ENCODE data around the gene BLTP2.
"Not testable (repeated sequence)": the region's sequence is repeated elsewhere in the genome, so short reads cannot be mapped to it uniquely, and the experiment has no call there.

Gene BLTP2

GRCh38 chr17:28612531-28612930 lies 32.4 kb downstream of the BLTP2 start (continued):
- TF ChIP-seq PRDM6 (tag by site-specific recombination; IDR thresholded peaks at IDR 0.05) (no peak), ZNF26 (tag by site-specific recombination; IDR thresholded peaks at IDR 0.05) (no peak), ZBTB44 (tag by site-specific recombination; IDR thresholded peaks at IDR 0.05) (no peak), HIC1 (tag by site-specific recombination; IDR thresholded peaks at IDR 0.05) (no peak)

GRCh38 chr17:28610376-28610775 lies 34.6 kb downstream of the BLTP2 start:
- CTCF ChIA-PET = interaction anchor here (0.6 to 7.3 kb wide), 9 partner anchors 9 to 78 kb away, joined by 3 to 46 read pairs (median 3); no protein-coding TSS in a partner anchor
- POLR2A ChIA-PET = interaction anchor here (1.5 to 2.1 kb wide), 3 partner anchors 12 to 35 kb away, joined by 4 to 8 read pairs (median 6); partner anchors contain the start of genes BLTP2 and SPAG5
- Histone ChIP-seq H3K27ac (ENCODE audit: extremely low read depth, low read depth, low read length) (no peak overlapping the region), H3K4me1 (ENCODE audit: control insufficient read depth, insufficient read depth, low read length) (no peaks in the 10 kb centered on the region), H3K9me3 (ENCODE audit: control insufficient read depth, insufficient read depth, low read depth, low read length) (no peaks in the 10 kb centered on the region), H3K36me3 (ENCODE audit: control insufficient read depth in 2 of 2, insufficient read depth in 1 of 2, low read length in 2 of 2) (peaks cover 54 to 76% of the 10 kb centered on the region in 2 experiments), H3K4me3 (ENCODE audit: low read depth, low read length) (no peak overlapping the region)
- TF ChIP-seq WT1 (tag by site-specific recombination; IDR thresholded peaks at IDR 0.05) = no peak
- no peak for TF ChIP-seq MZF1 (tag by site-specific recombination; IDR thresholded peaks at IDR 0.05; ENCODE audit: borderline replicate concordance)
- TF ChIP-seq ZNF302 (tag by site-specific recombination; IDR thresholded peaks at IDR 0.05; ENCODE audit: low read depth) = no peak
- no peak for TF ChIP-seq ZNF146 (tag by site-specific recombination; IDR thresholded peaks at IDR 0.05)
- no peak for TF ChIP-seq ZNF184 (tag by site-specific recombination; IDR thresholded peaks at IDR 0.05)
- no peak for TF ChIP-seq ZNF423 (tag by site-specific recombination; IDR thresholded peaks at IDR 0.05)
- no peak for TF ChIP-seq YY1 (tag by site-specific recombination; IDR thresholded peaks at IDR 0.05)
- no peak for TF ChIP-seq ZNF529 (tag by site-specific recombination; IDR thresholded peaks at IDR 0.05; ENCODE audit: insufficient replicate concordance)
- no peak for TF ChIP-seq ZNF23 (tag by site-specific recombination; IDR thresholded peaks at IDR 0.05; ENCODE audit: borderline replicate concordance)
- no peak for TF ChIP-seq ZNF24 (tag by site-specific recombination; IDR thresholded peaks at IDR 0.05)
- no peak for TF ChIP-seq OSR2 (tag by site-specific recombination; IDR thresholded peaks at IDR 0.05)
- no peak for TF ChIP-seq ZNF843 (tag by site-specific recombination; IDR thresholded peaks at IDR 0.05)
- no peak for TF ChIP-seq ZFP3 (tag by site-specific recombination; IDR thresholded peaks at IDR 0.05; ENCODE audit: low read depth)
- TF ChIP-seq ZNF48 (tag by site-specific recombination; IDR thresholded peaks at IDR 0.05) = no peak
- no peak for TF ChIP-seq KLF9 (tag by site-specific recombination; IDR thresholded peaks at IDR 0.05; ENCODE audit: low read depth)
- TF ChIP-seq CTCF (tag by site-specific recombination; IDR thresholded peaks at IDR 0.05) = no peak
- no peak for TF ChIP-seq ZNF510 (tag by site-specific recombination; IDR thresholded peaks at IDR 0.05; ENCODE audit: insufficient replicate concordance)

- H3K9me3 ChIP-seq (ENCODE audit: control insufficient read depth, insufficient read depth, low read depth, low read length); CTCF ChIA-PET; H3K4me1 ChIP-seq (ENCODE audit: control insufficient read depth, insufficient read depth, low read length); POLR2A ChIA-PET; H3K4me3 ChIP-seq (ENCODE audit: low read depth, low read length); H3K27ac ChIP-seq (ENCODE audit: extremely low read depth, low read depth, low read length): not testable (repeated sequence)
- H3K36me3 ChIP-seq (ENCODE audit: control insufficient read depth in 2 of 2, insufficient read depth in 1 of 2, low read length in 2 of 2) = peaks cover 22 to 28% of the 10 kb centered on the region in 2 experiments; a peak in 2 of 3 replicates
Measured at GRCh38 chr17:28604031-28604430, 40.9 kb downstream of the BLTP2 start.
